ENCODE results near the gene GLI3.

Gene GLI3

DNA sequence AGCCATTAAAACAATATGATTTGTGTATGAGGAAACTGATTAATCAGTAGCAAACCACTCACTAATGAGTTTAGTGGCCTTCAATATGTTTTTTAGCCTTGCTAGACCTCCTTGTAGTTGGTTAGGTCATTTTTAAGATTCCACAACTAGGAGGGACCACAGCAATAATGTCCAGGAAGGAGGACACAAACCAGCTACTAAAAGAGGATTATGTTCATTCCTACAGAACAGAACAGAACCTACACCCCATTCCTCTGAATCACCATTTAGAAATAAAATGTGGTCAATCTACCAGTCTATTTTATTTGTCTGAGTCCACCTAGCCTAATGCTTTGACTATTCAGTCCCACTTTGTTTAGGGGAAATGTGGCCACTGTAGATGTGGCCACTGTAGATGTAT is 226.3 kb downstream of the GLI3 start:
- Histone ChIP-seq H3K4me3 (ENCODE audit: low read depth in 1 of 2, low read length in 1 of 2) (no peak overlapping the region), H3K9me3 (no peaks in the 10 kb centered on the region), H3K36me3 (no peaks in the 10 kb centered on the region), H3K27ac (no peak overlapping the region), H3K27me3 (peaks cover 11% of the 10 kb centered on the region), H3K4me1 (ENCODE audit: control insufficient read depth in 1 of 2, insufficient read depth in 1 of 2, low read depth in 1 of 2, low read length in 1 of 2) (no peaks in the 10 kb centered on the region)
- TF ChIP-seq, protein P1, sequence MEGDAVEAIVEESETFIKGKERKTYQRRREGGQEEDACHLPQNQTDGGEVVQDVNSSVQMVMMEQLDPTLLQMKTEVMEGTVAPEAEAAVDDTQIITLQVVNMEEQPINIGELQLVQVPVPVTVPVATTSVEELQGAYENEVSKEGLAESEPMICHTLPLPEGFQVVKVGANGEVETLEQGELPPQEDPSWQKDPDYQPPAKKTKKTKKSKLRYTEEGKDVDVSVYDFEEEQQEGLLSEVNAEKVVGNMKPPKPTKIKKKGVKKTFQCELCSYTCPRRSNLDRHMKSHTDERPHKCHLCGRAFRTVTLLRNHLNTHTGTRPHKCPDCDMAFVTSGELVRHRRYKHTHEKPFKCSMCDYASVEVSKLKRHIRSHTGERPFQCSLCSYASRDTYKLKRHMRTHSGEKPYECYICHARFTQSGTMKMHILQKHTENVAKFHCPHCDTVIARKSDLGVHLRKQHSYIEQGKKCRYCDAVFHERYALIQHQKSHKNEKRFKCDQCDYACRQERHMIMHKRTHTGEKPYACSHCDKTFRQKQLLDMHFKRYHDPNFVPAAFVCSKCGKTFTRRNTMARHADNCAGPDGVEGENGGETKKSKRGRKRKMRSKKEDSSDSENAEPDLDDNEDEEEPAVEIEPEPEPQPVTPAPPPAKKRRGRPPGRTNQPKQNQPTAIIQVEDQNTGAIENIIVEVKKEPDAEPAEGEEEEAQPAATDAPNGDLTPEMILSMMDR (IDR thresholded peaks at IDR 0.05), result no peak

DNA sequence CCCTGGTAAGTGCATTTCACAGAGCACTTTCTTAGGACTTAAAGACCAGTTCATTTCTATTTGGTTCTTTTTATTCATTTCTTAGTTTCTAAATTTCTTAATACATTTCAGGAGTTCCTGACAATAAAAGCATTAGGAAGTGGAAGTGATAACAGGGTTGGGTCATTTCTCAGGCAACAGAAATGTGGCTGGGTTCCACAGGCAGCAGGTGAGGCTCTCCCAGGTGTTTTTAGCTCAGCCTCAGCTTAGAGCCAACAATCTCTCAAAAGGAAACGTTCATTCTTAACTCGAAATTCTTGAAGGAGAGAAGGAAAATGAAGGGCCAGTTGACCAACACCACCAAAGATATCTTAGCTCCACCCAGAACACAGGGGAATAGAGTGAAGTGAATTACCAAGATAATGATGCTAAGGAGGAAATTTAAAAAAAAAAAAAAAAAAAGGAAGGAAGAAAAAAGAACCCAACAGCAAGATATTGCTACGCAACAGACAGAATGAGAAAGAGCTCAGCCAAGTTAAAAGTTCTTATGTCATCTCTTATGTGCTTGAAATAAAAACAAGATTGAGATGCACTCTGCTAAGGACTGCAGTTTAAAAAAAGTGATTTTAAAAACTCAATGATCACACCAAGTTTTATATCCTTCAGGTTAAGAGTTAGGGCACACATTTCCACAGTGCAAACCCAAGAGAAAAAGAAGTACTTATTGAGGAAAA is 230.1 kb downstream of the GLI3 start:
- Histone ChIP-seq H3K9me3 (no peaks in the 10 kb centered on the region), H3K4me1 (ENCODE audit: control insufficient read depth in 1 of 2, insufficient read depth in 1 of 2, low read depth in 1 of 2, low read length in 1 of 2) (no peaks in the 10 kb centered on the region), H3K27ac (no peak overlapping the region), H3K4me3 (ENCODE audit: low read depth in 1 of 2, low read length in 1 of 2) (no peak overlapping the region), H3K36me3 (no peaks in the 10 kb centered on the region), H3K27me3 (peaks cover 39% of the 10 kb centered on the region)
- TF ChIP-seq, protein P1 (IDR thresholded peaks at IDR 0.05), result no peak

DNA sequence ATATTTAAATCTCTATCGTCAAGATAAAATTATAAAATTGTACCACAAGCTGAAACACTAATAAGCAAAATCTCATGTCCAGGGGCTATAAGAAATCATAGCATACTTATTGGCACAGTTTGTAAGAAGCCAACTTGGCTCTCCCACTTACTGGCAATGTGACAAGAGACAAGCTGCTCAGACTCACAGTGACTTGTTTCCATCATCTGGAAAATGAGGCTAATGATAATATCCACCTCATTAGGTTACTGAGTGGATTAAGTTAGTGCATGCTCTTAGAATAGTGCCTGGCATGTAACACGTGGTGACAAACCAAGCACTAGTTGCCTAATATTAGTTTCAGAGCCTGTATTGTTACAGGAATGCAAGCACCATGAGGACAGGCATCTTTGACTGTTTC is 234.4 kb downstream of the GLI3 start:
- Histone ChIP-seq H3K27ac (no peak overlapping the region), H3K27me3 (peaks cover 65% of the 10 kb centered on the region), H3K4me3 (ENCODE audit: low read depth in 1 of 2, low read length in 1 of 2) (no peak overlapping the region), H3K36me3 (no peaks in the 10 kb centered on the region), H3K4me1 (ENCODE audit: control insufficient read depth in 1 of 2, insufficient read depth in 1 of 2, low read depth in 1 of 2, low read length in 1 of 2) (no peaks in the 10 kb centered on the region), H3K9me3 (no peaks in the 10 kb centered on the region)
- TF ChIP-seq, protein P1 (IDR thresholded peaks at IDR 0.05), result no peak

DNA sequence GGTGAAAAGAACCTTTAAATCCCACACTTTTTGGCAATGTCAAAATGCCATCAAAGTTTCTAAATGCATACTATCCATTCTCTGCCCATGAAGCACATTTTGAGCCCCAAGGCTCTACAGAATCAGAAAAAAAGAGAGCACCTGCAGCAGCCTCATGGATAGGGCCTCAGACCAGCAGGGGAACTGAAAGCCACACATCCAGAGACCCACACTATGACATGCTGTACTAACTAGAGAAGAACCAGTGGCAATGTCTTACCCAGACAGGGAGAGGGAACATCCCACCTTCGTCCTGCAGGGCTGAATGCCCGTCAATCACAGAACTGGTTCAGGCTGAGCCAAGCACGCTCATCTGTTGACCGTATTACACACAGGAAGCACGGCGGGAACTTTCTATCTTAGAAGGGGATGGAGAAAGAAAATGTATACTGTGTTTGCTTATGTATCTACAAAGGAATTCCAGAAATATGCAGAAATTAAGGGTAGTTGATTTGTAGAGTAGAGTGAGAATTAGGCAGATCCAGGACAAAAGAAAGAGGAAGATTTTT is 237.2 kb downstream of the GLI3 start:
- TF ChIP-seq, protein P1 (IDR thresholded peaks at IDR 0.05), result no peak
- no peaks in the 10 kb centered on the region for H3K9me3 ChIP-seq
- H3K4me3 ChIP-seq (ENCODE audit: low read depth in 1 of 2, low read length in 1 of 2), result no peak overlapping the region
- H3K27ac ChIP-seq, result no peak overlapping the region
- no peaks in the 10 kb centered on the region for H3K36me3 ChIP-seq
- peaks cover 75% of the 10 kb centered on the region for H3K27me3 ChIP-seq
- no peaks in the 10 kb centered on the region for H3K4me1 ChIP-seq (ENCODE audit: control insufficient read depth in 1 of 2, insufficient read depth in 1 of 2, low read depth in 1 of 2, low read length in 1 of 2)

DNA sequence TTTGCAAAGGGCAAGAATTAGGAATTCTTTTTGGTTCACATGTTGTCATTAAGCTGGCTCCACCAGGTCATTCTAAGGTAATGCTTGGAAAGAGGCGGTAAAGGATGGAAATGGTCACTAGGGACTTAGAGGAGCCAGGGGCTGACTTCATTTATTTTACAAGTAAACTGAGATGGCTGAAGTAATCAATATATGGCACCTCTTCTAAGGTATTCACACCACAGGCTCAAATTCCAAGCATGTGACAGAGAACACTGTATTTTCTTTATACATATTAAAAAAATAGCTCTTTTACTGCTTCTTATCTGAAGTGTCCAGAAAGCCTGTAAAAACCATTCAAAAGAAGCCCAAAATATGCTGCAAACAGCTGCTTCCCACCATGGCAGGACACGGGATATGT is 239.0 kb downstream of the GLI3 start:
- Histone ChIP-seq H3K27ac (no peak overlapping the region), H3K9me3 (no peaks in the 10 kb centered on the region), H3K36me3 (no peaks in the 10 kb centered on the region), H3K4me1 (ENCODE audit: control insufficient read depth in 1 of 2, insufficient read depth in 1 of 2, low read depth in 1 of 2, low read length in 1 of 2) (peaks cover 0 to 3% of the 10 kb centered on the region in 2 experiments), H3K27me3 (peaks cover 80% of the 10 kb centered on the region), H3K4me3 (ENCODE audit: low read depth in 1 of 2, low read length in 1 of 2) (no peak overlapping the region)
- TF ChIP-seq, protein P1 (IDR thresholded peaks at IDR 0.05), result no peak

Measured in neutrophil (primary cell).